GM18505 (cell line): Measurements from ENCODE around the gene SMIM5.
"Not testable (repeated sequence)": the region's sequence is repeated elsewhere in the genome, so short reads cannot be mapped to it uniquely, and the experiment has no call there.

Experiments used
- ATAC-seq: cut with Tn5 transposase; IDR thresholded peaks from one replicate; pipeline ENCODE4 v1.9.1; 2021; ENCODE audit not compliant: unreplicated experiment
- POLR2A ChIP-seq: IDR thresholded peaks from 4 replicates; pipeline ENCODE4 v1.6.1; 2011; ENCODE audit warnings: borderline replicate concordance; ENCODE audit not compliant: insufficient read depth, insufficient read length; ENCODE audit errors: extremely low read depth

SMIM5 gene, protein sequence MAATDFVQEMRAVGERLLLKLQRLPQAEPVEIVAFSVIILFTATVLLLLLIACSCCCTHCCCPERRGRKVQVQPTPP

DNA sequence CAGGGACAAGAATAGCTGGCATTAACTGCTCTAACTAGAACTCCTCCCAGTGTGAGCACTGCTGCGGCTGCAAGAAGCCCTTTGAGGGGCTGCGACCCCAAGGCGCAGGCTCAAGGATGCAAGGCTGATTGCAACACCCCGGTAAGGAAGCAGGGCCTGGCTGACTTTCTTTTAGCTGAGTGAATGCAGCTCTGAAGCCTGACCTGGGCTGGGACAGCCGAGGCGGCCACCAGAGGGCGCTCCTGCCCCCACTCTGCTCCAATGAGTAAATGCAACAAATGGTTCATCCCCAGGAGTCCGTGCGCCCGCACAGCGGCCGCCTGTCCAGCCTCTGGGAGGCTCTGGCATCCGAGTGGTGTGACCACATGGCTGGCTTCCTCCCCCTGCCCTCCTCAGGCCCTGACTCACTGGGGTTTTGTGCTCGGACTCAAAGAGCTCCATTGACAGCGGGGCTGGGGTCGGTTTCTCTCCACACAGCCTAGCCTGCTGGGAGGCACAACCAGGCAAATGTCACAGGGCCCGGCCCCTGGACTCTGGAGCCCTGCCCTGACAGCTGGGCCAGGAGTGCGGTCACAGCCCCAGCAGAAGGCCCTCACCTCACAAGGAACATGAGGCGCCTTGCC, at the start of gene SMIM5:
Gene SMIM5 (plus strand): TSS at position 572 of the 623 bp plus-strand sequence. CDS start 6,768 bp downstream, outside the sequence.
- ATAC-seq = no peak
- no peak for TF ChIP-seq POLR2A

DNA sequence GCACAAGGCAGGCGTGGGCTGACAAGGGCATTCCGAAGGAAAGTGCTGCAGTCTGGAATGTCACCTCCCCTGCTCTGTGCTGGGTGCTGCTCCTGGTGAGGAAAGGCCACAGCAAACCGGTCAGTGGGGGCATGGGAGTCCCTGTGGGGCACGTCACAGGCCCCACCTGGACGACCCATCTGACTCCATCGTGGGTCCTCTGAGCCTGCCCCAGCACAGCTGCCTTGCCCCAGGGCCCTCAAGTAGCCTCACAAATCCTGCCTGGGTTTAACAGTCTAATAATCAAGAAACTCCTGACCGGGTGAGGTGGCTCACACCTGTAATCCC, 48.4 kb upstream of the SMIM5 start:
- TF ChIP-seq POLR2A = no peak
- ATAC-seq = no peak

DNA sequence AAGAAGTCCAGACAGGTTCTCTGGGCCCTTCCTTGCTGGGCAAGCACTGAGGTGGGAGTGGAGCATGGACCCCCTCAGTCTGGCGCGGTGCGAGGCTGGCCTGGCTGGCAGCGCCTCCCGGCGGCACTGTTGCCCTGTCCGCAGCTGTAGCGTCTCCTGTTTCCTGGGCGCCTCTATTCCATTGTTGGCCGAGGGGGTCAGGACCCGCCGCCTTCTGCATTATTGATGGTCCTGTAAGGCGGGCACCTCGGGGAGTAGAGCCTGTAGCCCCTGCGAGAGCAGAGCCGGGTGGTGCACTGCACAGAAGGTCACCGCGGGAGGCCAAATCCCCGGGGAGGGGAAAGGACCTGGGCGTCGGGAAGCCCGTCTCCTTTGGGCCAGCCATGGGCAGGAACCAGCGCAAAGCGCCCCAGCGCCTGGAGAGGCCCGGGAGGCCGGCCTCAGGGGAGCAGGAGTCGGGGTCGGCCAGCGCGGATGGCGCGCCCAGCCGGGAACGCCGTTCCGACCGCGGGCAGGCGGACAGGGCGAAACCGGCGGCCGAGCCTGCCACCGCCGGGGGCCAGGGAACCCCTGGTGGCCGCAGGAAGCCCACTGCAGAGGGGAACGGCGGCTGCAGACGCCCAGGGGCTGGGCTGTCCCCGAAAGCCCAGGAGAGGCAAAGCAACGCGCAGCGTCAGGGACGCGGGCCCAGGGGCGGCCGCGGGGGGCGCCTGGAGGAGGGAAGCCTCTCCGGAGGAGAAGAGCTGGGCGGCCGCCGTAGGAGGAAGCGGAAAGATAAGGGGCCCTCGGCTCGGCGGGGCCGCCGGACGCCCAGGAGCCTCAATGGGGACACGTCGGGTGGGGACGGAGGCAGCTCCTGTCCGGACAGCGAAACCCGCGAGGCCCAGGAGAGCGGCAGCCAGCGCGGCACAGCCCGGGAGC, 45.3 kb upstream of the SMIM5 start, which contains the start of gene MYO15B:
Gene MYO15B (plus strand): TSS at position 126 of the 921 bp plus-strand sequence. CDS start 258 bp downstream, at position 384.
- TF ChIP-seq POLR2A = no peak
- ATAC-seq = peak; percentile 11

DNA sequence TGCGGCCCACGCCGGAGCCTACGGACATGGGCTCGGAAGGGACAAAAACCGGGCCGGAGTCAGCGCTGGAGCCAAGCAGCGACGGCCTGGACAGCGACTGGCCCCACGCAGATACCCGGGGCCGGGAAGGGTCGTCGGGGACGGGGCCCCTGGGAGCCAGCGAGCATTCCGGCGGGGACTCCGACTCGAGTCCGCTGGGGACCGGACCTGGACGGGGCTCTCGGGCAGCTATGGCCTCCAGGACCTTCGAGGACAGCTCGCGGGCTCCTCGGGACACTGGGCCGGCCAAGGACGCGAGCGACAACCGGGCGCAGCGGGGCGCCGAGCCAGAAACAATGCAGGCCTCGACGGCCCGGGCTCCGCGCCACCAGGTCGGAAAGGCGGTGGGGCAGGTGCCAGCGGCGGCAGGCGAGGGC, 44.6 kb upstream of the SMIM5 start:
- peak; percentile 28 for ATAC-seq
- TF ChIP-seq POLR2A = no peak

DNA sequence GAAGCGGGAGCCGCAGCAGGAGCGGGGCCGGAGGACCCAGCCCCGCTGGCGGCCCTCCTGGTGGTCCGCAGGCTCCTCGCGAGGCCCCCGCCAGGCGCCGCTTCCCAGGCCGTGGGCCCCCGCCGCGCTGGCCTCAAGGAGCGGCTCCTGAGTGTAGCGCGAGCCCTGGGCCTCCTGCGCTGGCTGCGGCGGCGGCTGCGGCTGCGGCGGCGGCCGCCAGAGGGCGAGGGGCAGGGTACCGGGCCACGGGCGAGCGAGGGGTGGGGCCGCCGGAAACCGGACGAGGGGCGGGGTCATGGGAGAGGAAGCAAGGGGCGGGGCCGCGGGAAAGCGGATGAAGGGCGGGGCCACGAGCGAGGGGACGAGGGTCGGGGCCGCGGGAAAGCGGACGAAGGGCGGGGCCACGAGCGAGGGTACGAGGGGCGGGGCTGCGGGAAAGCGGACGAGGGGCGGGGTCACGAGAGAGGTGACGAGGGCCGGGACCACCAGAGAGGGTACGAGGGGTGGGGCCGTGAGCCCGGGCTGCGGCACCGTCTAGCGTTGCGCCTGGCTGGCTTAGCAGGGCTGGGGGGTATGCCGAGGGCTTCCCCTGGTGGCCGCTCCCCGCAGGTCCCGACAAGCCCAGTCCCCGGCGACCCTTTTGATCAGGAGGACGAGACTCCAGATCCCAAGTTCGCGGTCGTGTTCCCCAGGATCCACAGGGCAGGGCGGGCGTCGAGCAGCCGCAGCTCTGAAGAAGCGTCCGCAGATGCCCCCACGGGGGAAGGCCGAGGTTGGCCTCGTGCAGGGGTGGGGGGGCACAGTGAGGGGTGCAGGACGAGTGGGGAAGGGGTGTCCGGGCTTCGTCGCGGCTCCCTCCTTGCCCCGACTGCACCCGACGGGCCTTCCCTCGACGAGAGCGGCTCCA, 44.0 kb upstream of the SMIM5 start:
- ATAC-seq = peak; percentile 65
- TF ChIP-seq POLR2A = no peak

DNA sequence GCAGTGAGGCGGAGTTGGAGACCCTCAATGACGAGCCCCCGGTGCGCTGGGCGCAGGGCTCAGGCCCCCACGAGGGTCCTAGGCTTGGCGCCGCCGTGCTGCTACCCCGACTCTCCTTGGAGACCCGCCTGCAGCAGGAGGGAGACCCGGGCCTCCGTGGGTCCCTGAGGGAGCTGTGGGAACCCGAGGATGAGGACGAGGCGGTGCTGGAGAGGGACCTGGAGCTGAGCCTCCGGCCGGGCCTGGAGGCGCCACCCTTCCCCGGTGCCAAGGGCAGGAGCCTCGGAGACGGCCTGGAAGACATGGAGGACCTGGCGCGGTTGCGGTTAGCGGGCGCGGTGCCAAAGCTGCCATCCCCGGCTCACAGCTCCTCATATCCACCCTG, 43.3 kb upstream of the SMIM5 start:
- no peak for ATAC-seq
- no peak for TF ChIP-seq POLR2A

DNA sequence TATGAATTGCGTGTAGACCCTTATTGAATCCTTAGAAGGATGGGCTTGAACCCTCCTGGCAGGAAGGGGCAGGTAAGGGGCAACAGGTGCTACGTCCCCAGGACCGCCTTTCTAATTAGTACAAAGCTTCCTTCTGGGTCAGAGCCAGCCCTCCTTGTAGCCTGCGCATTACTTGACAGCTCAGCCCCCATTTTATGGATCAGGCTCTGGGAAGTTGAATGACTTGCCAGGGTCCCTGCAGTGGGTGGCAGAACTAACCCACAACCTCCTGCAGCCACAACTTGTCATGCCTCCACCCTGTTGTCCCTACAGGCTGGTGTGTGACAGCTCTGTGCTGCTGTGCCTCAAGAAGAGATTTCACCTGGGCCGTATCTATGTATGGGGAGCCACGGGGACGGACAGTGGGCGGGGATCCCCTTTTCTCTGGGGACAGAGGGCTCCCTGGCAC, 42.9 kb upstream of the SMIM5 start:
- ATAC-seq = no peak
- TF ChIP-seq POLR2A = no peak

DNA sequence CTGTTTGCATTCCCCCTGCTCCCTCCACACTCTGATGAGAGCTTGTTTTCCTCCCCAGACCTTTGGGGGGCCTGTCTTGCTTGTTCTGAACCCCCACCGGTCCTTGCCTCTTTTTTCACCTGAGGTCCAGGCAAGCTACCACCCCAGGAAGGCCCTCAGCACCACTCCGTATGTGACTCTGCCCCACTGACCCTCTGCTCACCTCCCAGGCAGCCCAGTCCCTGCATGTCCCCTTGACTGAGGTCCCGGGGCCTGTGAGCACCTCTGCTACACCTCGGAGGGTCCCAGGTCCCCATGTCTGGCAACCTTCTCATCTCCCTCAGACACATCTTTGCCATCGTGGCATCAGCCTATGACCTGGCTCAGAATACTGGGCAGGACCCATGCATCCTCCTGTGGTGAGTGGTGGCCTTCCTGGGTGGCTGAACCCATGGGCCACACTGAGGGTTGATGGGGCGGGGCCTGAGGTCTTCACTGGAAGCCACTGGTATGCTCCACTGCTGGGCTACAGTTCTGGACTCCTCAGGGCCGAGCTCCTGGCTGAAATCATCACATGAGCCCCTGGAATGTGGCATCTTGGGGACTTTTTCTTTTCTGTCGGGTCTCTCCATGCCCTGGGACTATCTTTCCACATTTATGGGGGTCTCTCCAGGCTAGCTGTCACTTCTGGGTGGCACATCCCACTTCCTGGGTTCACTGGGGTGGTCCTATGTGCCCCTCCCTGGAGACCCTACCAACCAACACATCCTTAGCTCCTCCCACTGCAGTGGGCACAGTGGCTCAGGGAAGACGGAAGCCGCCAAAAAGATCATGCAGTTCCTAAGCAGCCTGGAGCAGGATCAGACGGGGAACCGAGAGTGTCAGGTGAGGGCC, 42.1 kb upstream of the SMIM5 start:
- TF ChIP-seq POLR2A = no peak

DNA sequence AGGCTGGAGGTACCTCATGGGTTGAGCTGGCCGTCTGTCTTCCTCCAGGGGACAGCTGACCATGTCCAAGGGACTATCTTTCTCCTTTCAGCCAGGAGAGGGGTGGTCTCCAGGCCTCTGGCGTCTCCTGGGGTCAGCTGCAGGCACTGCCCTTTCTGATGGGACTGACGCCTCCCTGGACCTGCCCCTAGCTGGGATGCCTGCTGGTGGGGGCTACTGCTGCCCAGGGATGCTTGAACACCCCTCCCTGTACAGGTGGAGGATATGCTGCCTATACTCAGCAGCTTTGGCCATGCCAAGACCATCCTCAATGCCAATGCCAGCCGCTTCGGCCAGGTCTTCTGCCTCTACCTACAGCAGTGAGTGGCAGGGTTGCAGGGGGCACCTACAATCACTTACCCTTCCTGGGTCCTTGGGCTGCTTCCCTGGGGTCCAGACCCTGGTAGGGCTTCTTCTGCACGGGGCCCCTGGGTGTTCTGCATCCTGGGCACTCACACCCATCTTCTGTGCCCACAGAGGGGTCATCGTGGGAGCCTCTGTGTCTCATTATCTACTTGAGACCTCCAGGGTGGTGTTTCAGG, 41.4 kb upstream of the SMIM5 start:
- TF ChIP-seq POLR2A = no peak
- no peak for ATAC-seq

More for the DNA sequence above, 42.1 kb upstream of the SMIM5 start:
- no peak for ATAC-seq

DNA sequence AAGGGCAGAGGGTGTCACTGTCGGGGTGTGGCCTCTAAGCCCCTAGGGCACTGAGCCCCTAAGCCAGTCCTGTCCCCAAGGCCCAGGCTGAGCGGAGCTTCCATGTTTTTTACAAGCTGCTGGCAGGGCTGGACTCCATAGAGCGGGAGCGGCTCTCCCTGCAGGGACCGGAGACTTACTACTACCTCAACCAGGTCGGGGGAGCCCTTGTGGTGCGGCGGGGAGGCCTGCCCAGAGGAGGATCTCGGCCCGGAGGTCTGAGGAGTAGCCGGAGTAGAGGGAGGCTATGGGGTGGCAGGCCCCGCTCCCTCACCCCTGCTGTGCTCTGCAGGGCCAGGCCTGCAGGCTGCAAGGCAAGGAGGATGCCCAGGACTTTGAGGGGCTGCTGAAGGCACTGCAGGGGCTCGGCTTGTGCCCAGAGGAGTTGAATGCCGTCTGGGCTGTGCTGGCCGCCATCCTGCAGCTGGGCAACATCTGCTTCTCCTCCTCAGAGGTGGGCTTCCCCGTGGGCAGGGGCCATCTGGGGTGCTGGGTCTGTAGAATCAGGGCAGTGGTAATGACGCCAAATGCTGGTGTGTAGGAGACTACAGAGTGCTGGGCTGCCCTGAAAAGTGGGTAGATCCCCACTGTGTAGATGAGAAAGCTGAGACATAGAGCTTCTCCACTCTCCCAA, 40.8 kb upstream of the SMIM5 start:
- TF ChIP-seq POLR2A = no peak
- ATAC-seq = no peak

DNA sequence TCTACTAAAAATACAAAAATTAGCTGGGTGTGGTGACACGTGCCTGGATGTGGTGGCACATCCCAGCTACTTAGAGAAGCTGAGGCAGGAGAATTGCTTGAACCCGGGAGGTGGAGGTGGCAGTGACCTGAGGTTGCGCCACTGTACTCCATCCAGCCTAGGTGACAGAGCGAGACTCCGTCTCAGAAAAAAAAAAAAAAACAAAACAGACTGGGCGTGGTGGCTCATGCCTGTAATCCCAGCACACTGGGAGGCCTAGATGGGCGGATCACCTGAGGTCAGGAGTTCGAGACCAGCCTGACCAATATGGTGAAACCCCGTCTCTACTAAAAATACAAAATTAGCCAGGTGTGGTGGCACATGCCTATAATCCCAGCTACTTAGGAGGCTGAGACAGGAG, 39.8 kb upstream of the SMIM5 start:
- ATAC-seq = not testable (repeated sequence)
